Measurements from ENCODE around the gene ANKFY1.

GRCh38 chr17:4309897-4310296 lies 46.1 kb upstream of the ANKFY1 start:
- TF ChIP-seq CTCF (conservative IDR thresholded peaks at IDR 0.05; ENCODE audit: low read depth, low read length) (no peak), EZH2 (IDR thresholded peaks at IDR 0.05; ENCODE audit: low read length, unreplicated experiment) (no peak)

Measured in PC-3 (cell line).